ENCODE data around the gene CAMKK1. TPM values are rescaled to one million over a fixed set of nuclear protein-coding genes. Genes with fewer than 3 reads are reported as not detected.

Gene CAMKK1
- total and polyA plus RNA-seq, 7 experiments from 2014 or later, result 2.3 to 12.5 (median 5.0) TPM

- Histone ChIP-seq H3K4me1 (ENCODE audit: control insufficient read depth in 2 of 2, insufficient read depth in 2 of 2, low read length in 2 of 2) (peaks cover 24 to 31% of the 10 kb centered on the region in 2 donors), H3K36me3 (ENCODE audit: control insufficient read depth in 2 of 3, insufficient read depth in 3 of 3, low read length in 3 of 3) (no peaks in the 10 kb centered on the region), H3K9me3 (ENCODE audit: control insufficient read depth in 2 of 3, low read length in 3 of 3) (no peaks in the 10 kb centered on the region), H3K4me3 (ENCODE audit: low read length) (no peak overlapping the region), H3K27ac (ENCODE audit: low read depth, low read length) (no peak overlapping the region), H3K27me3 (ENCODE audit: control insufficient read depth in 2 of 2, insufficient read depth in 2 of 2, low read length in 2 of 2) (no peaks in the 10 kb centered on the region)
- Mint-ChIP-seq H3K4me3 (peak overlapping the region in 2 of 10 donors; percentile 58 to 77), H3K36me3 (no peaks in the 10 kb centered on the region), H3K9me3 (no peaks in the 10 kb centered on the region), H3K27ac (peak overlapping the region in 2 of 9 donors; percentile 6 to 24), H3K4me1 (peaks cover 20 to 44% (median 31%) of the 10 kb centered on the region in 7 donors), H3K27me3 (no peaks in the 10 kb centered on the region)
- ATAC-seq (no peak), DNase-seq (no peak)
- CTCF ChIA-PET, result no interaction called here
- intact Hi-C loops (cut with micrococcal nuclease), result no loop called here
- POLR2A ChIA-PET, result no interaction called here
These were observed 24.6 kb upstream of the CAMKK1 start for GRCh38 chr17:3917391-3917931.

DNA sequence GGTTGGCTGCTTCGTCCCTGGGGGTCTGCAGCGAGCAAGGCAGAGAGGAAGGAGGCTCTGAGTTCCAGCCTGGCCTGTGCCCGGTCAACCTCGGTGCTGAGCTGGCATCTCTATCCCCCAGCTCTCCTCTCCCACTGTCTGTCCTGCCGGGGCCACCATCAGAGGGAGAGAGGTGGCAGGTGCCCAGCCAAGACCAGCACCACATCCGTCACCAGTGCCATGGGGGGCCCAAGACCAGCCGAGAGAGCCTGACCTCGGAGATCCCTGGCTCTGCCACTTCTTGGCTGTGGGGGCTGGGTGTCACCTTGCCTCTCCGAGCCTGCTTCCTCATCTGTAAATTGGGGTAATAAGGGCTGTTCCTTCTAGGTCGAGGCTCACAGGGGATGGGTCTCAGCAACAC lies 24.0 kb upstream of the CAMKK1 start:
- Histone ChIP-seq H3K4me1 (ENCODE audit: control insufficient read depth in 2 of 2, insufficient read depth in 2 of 2, low read length in 2 of 2) (peaks cover 24 to 31% of the 10 kb centered on the region in 2 donors), H3K9me3 (ENCODE audit: control insufficient read depth in 2 of 3, low read length in 3 of 3) (no peaks in the 10 kb centered on the region), H3K27ac (ENCODE audit: low read depth, low read length) (peak overlapping the region; percentile 2), H3K27me3 (ENCODE audit: control insufficient read depth in 2 of 2, insufficient read depth in 2 of 2, low read length in 2 of 2) (no peaks in the 10 kb centered on the region), H3K4me3 (ENCODE audit: low read length) (no peak overlapping the region), H3K36me3 (ENCODE audit: control insufficient read depth in 2 of 3, insufficient read depth in 3 of 3, low read length in 3 of 3) (no peaks in the 10 kb centered on the region)
- no peaks in the 10 kb centered on the region for H3K36me3 Mint-ChIP-seq
- H3K4me3 Mint-ChIP-seq, result peak overlapping the region in 8 of 10 donors; percentile 5 to 77 (median 52)
- DNase-seq, result no peak
- peaks cover 19 to 47% (median 34%) of the 10 kb centered on the region in 7 donors for H3K4me1 Mint-ChIP-seq
- intact Hi-C loops (cut with micrococcal nuclease), result no loop called here
- POLR2A ChIA-PET, result interaction anchor here (0.6 kb wide), 1 partner anchor 89 kb away, joined by 3 read pairs; no protein-coding TSS in a partner anchor
- no peaks in the 10 kb centered on the region for H3K27me3 Mint-ChIP-seq
- ATAC-seq, result peak; percentile 16
- H3K27ac Mint-ChIP-seq, result peak overlapping the region in 4 of 9 donors; percentile 24 to 52 (median 40)
- H3K9me3 Mint-ChIP-seq, result no peaks in the 10 kb centered on the region
- CTCF ChIA-PET, result interaction anchor here (1.5 kb wide), 1 partner anchor 87 kb away, joined by 3 read pairs; no protein-coding TSS in a partner anchor

- H3K4me1 Mint-ChIP-seq, result peaks cover 25 to 53% (median 40%) of the 10 kb centered on the region in 7 donors
These were observed 23.3 kb upstream of the CAMKK1 start, which contains the start of gene P2RX1 for GRCh38 chr17:3915995-3916696. Gene P2RX1, minus strand, starts transcription at chr17:3916465. Its CDS starts 240 bp downstream, at chr17:3916225.

GRCh38 chr17:3915581-3915994 lies 22.7 kb upstream of the CAMKK1 start:
- ATAC-seq, result no peak
- peak overlapping the region in 7 of 10 donors; percentile 11 to 77 (median 51) for H3K4me3 Mint-ChIP-seq

More at GRCh38 chr17:3915995-3916696, 23.3 kb upstream of the CAMKK1 start, which contains the start of gene P2RX1:
- intact Hi-C loops (cut with micrococcal nuclease), result loop anchor here in 1 of 2 donors (2.0 kb wide), 1 partner anchor 159 kb away; no protein-coding TSS in a partner anchor
- no peaks in the 10 kb centered on the region for H3K27me3 Mint-ChIP-seq
- CTCF ChIA-PET, result interaction anchor here (0.6 to 1.5 kb wide), 2 partner anchors 79 to 88 kb away, joined by 3 to 4 read pairs; no protein-coding TSS in a partner anchor
- DNase-seq (peak in 7 of 9 donors; percentile 29 to 39 (median 33)), ATAC-seq (peak; percentile 65)
- peak within 1 kb of the TSS; percentile 30 to 87 (median 59) for H3K27ac Mint-ChIP-seq
- no peaks in the 10 kb centered on the region for H3K9me3 Mint-ChIP-seq
- Histone ChIP-seq H3K4me1 (ENCODE audit: control insufficient read depth in 2 of 2, insufficient read depth in 2 of 2, low read length in 2 of 2) (peaks cover 24 to 34% of the 10 kb centered on the region in 2 donors), H3K36me3 (ENCODE audit: control insufficient read depth in 2 of 3, insufficient read depth in 3 of 3, low read length in 3 of 3) (no peaks in the 10 kb centered on the region), H3K9me3 (ENCODE audit: control insufficient read depth in 2 of 3, low read length in 3 of 3) (no peaks in the 10 kb centered on the region), H3K27ac (ENCODE audit: low read depth, low read length) (peak within 1 kb of the TSS; percentile 2), H3K27me3 (ENCODE audit: control insufficient read depth in 2 of 2, insufficient read depth in 2 of 2, low read length in 2 of 2) (no peaks in the 10 kb centered on the region), H3K4me3 (ENCODE audit: low read length) (no peak within 1 kb of the TSS)
- H3K4me3 Mint-ChIP-seq, result peak within 1 kb of the TSS; percentile 11 to 77 (median 48)
- POLR2A ChIA-PET, result no interaction called here
- no peaks in the 10 kb centered on the region for H3K36me3 Mint-ChIP-seq

DNA sequence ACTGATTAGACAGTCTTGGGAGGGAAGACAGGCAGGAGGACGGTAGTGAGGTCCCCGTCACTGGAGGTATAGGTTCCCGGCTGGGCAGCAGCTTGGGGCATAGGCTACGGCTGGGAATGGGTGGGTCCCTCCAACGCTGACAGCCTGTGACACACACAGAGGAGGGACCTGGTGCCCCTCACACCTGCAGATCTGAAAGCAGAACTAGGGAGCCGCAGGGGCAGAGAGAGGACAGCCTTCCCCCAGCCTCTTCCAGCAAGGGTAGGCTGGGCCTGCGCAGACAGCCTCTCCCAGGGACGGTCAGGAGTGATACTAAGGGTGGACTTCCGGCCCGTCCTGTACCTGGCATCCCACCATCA lies 21.4 kb upstream of the CAMKK1 start:
- intact Hi-C loops (cut with micrococcal nuclease), result loop anchor here (1.0 to 5.0 kb wide), 3 partner anchors 48 to 161 kb away; partner anchors contain the start of gene ATP2A3 (in 1 of the 2)
- Histone ChIP-seq H3K9me3 (ENCODE audit: control insufficient read depth in 2 of 3, low read length in 3 of 3) (no peaks in the 10 kb centered on the region), H3K36me3 (ENCODE audit: control insufficient read depth in 2 of 3, insufficient read depth in 3 of 3, low read length in 3 of 3) (no peaks in the 10 kb centered on the region), H3K27ac (ENCODE audit: low read depth, low read length) (no peak overlapping the region), H3K4me3 (ENCODE audit: low read length) (no peak overlapping the region), H3K27me3 (ENCODE audit: control insufficient read depth in 2 of 2, insufficient read depth in 2 of 2, low read length in 2 of 2) (no peaks in the 10 kb centered on the region), H3K4me1 (ENCODE audit: control insufficient read depth in 2 of 2, insufficient read depth in 2 of 2, low read length in 2 of 2) (peaks cover 27 to 38% of the 10 kb centered on the region in 2 donors)
- CTCF ChIA-PET, result interaction anchor here (0.6 to 3.1 kb wide), 20 partner anchors 18 to 506 kb away, joined by 3 to 21 read pairs (median 3); partner anchors contain the start of genes ATP2A3 and NCBP3
- no peaks in the 10 kb centered on the region for H3K27me3 Mint-ChIP-seq
- peak overlapping the region in 2 of 10 donors; percentile 23 to 77 for H3K4me3 Mint-ChIP-seq
- peak overlapping the region; percentile 31 to 86 (median 76) for H3K27ac Mint-ChIP-seq
- DNase-seq, result no peak
- POLR2A ChIA-PET, result interaction anchor here (0.7 to 1.9 kb wide), 2 partner anchors 51 to 89 kb away, joined by 4 to 6 read pairs; partner anchors contain the start of gene ATP2A3
- no peaks in the 10 kb centered on the region for H3K36me3 Mint-ChIP-seq
- ATAC-seq, result peak; percentile 22
- no peaks in the 10 kb centered on the region for H3K9me3 Mint-ChIP-seq
- H3K4me1 Mint-ChIP-seq, result peaks cover 26 to 64% (median 47%) of the 10 kb centered on the region in 7 donors

More at GRCh38 chr17:3915581-3915994, 22.7 kb upstream of the CAMKK1 start:
- Mint-ChIP-seq H3K27me3 (no peaks in the 10 kb centered on the region), H3K27ac (peak overlapping the region; percentile 30 to 87 (median 59)), H3K36me3 (no peaks in the 10 kb centered on the region), H3K4me1 (peaks cover 26 to 59% (median 43%) of the 10 kb centered on the region in 7 donors), H3K9me3 (no peaks in the 10 kb centered on the region)
- no peaks in the 10 kb centered on the region for H3K36me3 ChIP-seq (ENCODE audit: control insufficient read depth in 2 of 3, insufficient read depth in 3 of 3, low read length in 3 of 3)
- H3K27ac ChIP-seq (ENCODE audit: low read depth, low read length), result no peak overlapping the region
- ChIA-PET POLR2A (no interaction called here), CTCF (interaction anchor here (0.6 to 3.1 kb wide), 5 partner anchors 34 to 90 kb away, joined by 3 to 21 read pairs (median 3); no protein-coding TSS in a partner anchor)
- no peaks in the 10 kb centered on the region for H3K27me3 ChIP-seq (ENCODE audit: control insufficient read depth in 2 of 2, insufficient read depth in 2 of 2, low read length in 2 of 2)
- H3K4me1 ChIP-seq (ENCODE audit: control insufficient read depth in 2 of 2, insufficient read depth in 2 of 2, low read length in 2 of 2), result peaks cover 27 to 35% of the 10 kb centered on the region in 2 donors
- H3K9me3 ChIP-seq (ENCODE audit: control insufficient read depth in 2 of 3, low read length in 3 of 3), result no peaks in the 10 kb centered on the region
- intact Hi-C loops (cut with micrococcal nuclease), result loop anchor here in 1 of 2 donors (2.0 kb wide), 1 partner anchor 159 kb away; no protein-coding TSS in a partner anchor
- no peak overlapping the region for H3K4me3 ChIP-seq (ENCODE audit: low read length)
- DNase-seq, result no peak

Data from naive thymus-derived CD4-positive, alpha-beta T cell (primary cell).